ENCODE measurements around the gene HSPBP1. TPM values are rescaled to one million over a fixed set of nuclear protein-coding genes. Genes with fewer than 3 reads are reported as not detected.

HSPBP1 gene
- polyA plus RNA-seq, 1 donor from 2014 or later: 61.1 TPM

DNA sequence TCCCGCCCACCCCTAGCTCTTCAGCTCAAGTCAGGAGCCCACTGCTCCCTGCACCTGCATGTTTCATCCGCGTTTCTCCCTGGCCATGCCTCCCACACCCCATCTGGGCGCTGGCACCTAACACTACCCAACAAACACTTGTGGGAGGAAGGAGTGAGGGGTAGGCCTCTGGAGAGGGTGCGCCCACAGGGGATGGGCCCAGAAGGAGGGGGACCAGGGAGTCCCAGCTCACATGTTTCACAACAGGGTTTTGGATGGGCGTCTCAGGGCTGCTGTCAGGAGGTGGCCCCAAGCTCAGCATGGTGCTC, 39.2 kb downstream of the HSPBP1 start:
- H3K27ac ChIP-seq (ENCODE audit: low read length): no peak overlapping the region
- no peaks in the 10 kb centered on the region for H3F3A ChIP-seq (ENCODE audit: insufficient read depth, low read length, poor library complexity, severe bottlenecking)
- H3K4me2 ChIP-seq (ENCODE audit: low read length): no peak overlapping the region
- no peak overlapping the region for H2AFZ ChIP-seq (ENCODE audit: low read depth, low read length)
- H3K36me3 ChIP-seq (ENCODE audit: insufficient read depth, low read length): peaks cover 9% of the 10 kb centered on the region
- H3K27me3 ChIP-seq (ENCODE audit: insufficient read depth, low read depth, low read length): no peaks in the 10 kb centered on the region
- H3K9me2 ChIP-seq (ENCODE audit: insufficient read depth, low read length): no peaks in the 10 kb centered on the region
- H3K9ac ChIP-seq (ENCODE audit: low read length): no peak overlapping the region
- TF ChIP-seq MXI1 (conservative IDR thresholded peaks at IDR 0.05; ENCODE audit: poor library complexity, severe bottlenecking) (no peak), POLR2AphosphoS5 (IDR thresholded peaks at IDR 0.05) (no peak), SMC3 (conservative IDR thresholded peaks at IDR 0.05; ENCODE audit: poor library complexity) (no peak), EZH2 (IDR thresholded peaks at IDR 0.05; ENCODE audit: borderline replicate concordance, insufficient read depth, low read length, poor library complexity, severe bottlenecking) (no peak), TAF1 (IDR thresholded peaks at IDR 0.05; ENCODE audit: low read depth) (no peak), RAD21 (conservative IDR thresholded peaks at IDR 0.05) (no peak), EP300 (conservative IDR thresholded peaks at IDR 0.05; ENCODE audit: poor library complexity, severe bottlenecking) (no peak)
- TF ChIP-seq, protein P1, sequence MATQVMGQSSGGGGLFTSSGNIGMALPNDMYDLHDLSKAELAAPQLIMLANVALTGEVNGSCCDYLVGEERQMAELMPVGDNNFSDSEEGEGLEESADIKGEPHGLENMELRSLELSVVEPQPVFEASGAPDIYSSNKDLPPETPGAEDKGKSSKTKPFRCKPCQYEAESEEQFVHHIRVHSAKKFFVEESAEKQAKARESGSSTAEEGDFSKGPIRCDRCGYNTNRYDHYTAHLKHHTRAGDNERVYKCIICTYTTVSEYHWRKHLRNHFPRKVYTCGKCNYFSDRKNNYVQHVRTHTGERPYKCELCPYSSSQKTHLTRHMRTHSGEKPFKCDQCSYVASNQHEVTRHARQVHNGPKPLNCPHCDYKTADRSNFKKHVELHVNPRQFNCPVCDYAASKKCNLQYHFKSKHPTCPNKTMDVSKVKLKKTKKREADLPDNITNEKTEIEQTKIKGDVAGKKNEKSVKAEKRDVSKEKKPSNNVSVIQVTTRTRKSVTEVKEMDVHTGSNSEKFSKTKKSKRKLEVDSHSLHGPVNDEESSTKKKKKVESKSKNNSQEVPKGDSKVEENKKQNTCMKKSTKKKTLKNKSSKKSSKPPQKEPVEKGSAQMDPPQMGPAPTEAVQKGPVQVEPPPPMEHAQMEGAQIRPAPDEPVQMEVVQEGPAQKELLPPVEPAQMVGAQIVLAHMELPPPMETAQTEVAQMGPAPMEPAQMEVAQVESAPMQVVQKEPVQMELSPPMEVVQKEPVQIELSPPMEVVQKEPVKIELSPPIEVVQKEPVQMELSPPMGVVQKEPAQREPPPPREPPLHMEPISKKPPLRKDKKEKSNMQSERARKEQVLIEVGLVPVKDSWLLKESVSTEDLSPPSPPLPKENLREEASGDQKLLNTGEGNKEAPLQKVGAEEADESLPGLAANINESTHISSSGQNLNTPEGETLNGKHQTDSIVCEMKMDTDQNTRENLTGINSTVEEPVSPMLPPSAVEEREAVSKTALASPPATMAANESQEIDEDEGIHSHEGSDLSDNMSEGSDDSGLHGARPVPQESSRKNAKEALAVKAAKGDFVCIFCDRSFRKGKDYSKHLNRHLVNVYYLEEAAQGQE (IDR thresholded peaks at IDR 0.05; ENCODE audit: borderline replicate concordance): no peak
- TF ChIP-seq, protein P2, sequence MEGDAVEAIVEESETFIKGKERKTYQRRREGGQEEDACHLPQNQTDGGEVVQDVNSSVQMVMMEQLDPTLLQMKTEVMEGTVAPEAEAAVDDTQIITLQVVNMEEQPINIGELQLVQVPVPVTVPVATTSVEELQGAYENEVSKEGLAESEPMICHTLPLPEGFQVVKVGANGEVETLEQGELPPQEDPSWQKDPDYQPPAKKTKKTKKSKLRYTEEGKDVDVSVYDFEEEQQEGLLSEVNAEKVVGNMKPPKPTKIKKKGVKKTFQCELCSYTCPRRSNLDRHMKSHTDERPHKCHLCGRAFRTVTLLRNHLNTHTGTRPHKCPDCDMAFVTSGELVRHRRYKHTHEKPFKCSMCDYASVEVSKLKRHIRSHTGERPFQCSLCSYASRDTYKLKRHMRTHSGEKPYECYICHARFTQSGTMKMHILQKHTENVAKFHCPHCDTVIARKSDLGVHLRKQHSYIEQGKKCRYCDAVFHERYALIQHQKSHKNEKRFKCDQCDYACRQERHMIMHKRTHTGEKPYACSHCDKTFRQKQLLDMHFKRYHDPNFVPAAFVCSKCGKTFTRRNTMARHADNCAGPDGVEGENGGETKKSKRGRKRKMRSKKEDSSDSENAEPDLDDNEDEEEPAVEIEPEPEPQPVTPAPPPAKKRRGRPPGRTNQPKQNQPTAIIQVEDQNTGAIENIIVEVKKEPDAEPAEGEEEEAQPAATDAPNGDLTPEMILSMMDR (IDR thresholded peaks at IDR 0.05; ENCODE audit: poor library complexity, severe bottlenecking): no peak
- H3K79me2 ChIP-seq (replicated peaks; ENCODE audit: insufficient read depth, low read length): no peaks in the 10 kb centered on the region
- H3K9me3 ChIP-seq (ENCODE audit: low read length): no peaks in the 10 kb centered on the region
- no peak overlapping the region for H3K4me3 ChIP-seq (ENCODE audit: low read length)
- H4K20me1 ChIP-seq (ENCODE audit: insufficient read depth): no peaks in the 10 kb centered on the region

DNA sequence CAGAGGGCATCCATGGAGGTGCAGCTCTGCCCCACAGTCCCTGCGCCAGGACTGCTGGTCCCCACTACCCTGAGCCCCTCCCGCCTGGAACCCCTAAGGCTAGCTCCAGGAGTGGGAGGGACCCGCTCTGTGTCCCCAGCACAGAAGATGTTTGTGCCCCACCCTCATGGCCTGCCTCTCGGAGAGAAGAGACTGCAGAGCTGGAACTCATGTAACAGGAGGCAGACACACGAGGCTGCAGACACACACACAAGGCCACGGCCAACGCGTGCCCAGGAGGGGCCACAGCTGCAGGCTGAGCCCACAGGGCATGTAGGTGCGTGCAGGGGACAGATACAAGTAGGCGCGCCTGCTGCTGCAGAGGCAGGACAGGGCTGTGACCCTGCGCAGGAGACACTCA, 40.9 kb downstream of the HSPBP1 start:
- Histone ChIP-seq H3K9me3 (ENCODE audit: low read length) (no peaks in the 10 kb centered on the region), H3K36me3 (ENCODE audit: insufficient read depth, low read length) (peaks cover 9% of the 10 kb centered on the region), H3K9ac (ENCODE audit: low read length) (no peak overlapping the region), H3K27me3 (ENCODE audit: insufficient read depth, low read depth, low read length) (no peaks in the 10 kb centered on the region), H3K79me2 (replicated peaks; ENCODE audit: insufficient read depth, low read length) (no peaks in the 10 kb centered on the region), H3K4me3 (ENCODE audit: low read length) (no peak overlapping the region), H3K27ac (ENCODE audit: low read length) (no peak overlapping the region), H3K9me2 (ENCODE audit: insufficient read depth, low read length) (no peaks in the 10 kb centered on the region), H2AFZ (ENCODE audit: low read depth, low read length) (no peak overlapping the region), H3K4me2 (ENCODE audit: low read length) (no peak overlapping the region), H4K20me1 (ENCODE audit: insufficient read depth) (no peaks in the 10 kb centered on the region), H3F3A (ENCODE audit: insufficient read depth, low read length, poor library complexity, severe bottlenecking) (no peaks in the 10 kb centered on the region)
- TF ChIP-seq, protein P2 (IDR thresholded peaks at IDR 0.05; ENCODE audit: poor library complexity, severe bottlenecking): no peak
- TF ChIP-seq, protein P1 (IDR thresholded peaks at IDR 0.05; ENCODE audit: borderline replicate concordance): no peak

Measured in neural cell (in vitro differentiated cells).